GM12874 (cell line): ENCODE data around the gene FES.
A peak's percentile ranks its signal among the peaks of the same experiment; 100 is the strongest.

Experiments used
- TF ChIP-seq, protein P1 (sequence below): IDR thresholded peaks from 2 replicates; pipeline ENCODE4 v1.5.1; 2011; ENCODE audit warnings: low read depth, mild to moderate bottlenecking, control low read depth, low read length, moderate library complexity; ENCODE audit not compliant: insufficient read depth

Gene FES

DNA sequence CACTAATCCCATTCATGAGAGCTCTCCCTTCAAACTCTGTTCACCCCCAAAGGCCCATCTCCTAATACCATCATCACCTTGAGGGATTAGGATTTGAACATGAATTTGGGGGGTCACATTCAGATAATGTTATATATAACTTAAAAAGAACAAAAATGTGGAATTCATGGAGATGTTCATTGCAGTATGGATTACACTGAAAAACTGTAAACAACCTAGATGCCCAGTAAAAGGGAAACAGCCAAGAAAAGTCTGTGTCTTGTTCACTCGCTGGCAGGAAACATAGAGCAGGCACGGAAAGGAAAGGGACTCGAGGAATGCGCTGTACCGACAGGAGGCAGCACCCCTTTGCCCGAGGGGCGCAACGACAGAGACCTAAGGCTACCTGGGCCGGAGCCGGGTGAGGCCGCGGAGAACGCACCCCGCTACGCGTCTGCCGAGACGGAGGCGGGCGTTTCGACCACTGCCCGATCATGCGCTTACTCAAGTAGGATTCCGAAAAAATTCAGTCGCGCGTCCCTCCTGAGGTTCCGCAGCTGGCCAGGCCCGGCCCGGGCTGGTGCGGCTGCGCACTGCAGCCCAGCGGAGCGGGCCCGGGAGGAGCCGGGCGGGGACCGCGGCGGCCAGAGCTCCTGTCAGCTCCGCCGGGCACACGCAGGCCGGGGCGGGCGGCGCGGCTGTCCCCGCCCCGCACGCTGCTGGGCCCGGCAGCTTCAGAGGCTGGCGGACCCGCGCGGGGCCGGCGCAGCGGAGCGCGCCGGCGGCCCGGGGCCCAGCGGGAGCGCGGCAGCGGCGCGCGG is 17.9 kb downstream of the FES start:
- TF ChIP-seq, protein P1, sequence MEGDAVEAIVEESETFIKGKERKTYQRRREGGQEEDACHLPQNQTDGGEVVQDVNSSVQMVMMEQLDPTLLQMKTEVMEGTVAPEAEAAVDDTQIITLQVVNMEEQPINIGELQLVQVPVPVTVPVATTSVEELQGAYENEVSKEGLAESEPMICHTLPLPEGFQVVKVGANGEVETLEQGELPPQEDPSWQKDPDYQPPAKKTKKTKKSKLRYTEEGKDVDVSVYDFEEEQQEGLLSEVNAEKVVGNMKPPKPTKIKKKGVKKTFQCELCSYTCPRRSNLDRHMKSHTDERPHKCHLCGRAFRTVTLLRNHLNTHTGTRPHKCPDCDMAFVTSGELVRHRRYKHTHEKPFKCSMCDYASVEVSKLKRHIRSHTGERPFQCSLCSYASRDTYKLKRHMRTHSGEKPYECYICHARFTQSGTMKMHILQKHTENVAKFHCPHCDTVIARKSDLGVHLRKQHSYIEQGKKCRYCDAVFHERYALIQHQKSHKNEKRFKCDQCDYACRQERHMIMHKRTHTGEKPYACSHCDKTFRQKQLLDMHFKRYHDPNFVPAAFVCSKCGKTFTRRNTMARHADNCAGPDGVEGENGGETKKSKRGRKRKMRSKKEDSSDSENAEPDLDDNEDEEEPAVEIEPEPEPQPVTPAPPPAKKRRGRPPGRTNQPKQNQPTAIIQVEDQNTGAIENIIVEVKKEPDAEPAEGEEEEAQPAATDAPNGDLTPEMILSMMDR, result peak; percentile 75

DNA sequence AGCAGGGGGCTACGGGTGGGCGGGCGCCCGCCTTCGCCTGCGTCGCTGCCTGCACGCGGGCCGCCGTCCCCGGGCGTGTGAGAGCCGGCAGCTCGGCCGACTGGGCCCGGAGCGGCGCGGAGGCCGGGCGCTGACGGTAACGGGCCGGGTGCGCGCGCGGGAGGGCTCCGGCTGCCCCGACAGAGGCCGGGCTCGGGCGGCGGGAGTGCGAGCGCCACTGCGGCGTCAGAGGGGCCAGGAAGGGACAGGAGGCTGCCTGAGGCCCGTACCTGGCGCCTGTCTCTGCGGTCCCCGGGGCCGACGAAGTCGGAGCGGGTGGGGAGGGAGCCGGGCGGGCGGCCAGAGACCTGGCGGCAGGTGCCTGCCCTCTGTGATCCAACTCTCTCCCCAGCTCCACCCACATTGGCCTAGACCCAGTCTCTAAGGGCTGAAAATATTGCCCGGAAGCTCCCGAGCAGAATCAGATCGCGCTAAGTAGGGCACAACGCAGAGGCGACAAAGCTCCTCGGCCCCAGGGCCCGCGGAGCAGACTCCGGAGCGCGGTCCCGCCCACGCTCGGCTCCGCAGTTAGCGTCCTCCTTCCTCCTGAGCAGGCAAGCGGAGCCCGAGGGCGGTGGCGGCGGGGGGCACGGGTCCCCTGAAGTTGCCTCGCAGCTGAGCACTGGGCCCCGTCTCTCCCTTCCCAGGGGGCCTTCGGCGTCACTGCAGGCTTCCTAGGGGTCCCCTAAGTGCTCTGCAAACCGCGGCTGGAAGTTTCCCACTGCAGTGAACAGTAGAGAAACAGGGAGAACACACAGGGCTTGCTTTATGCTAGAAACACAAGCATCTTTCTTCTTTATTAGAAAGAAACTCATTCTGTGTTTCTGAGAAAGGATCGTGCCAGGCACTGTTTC is 18.8 kb downstream of the FES start, which contains the start of gene MAN2A2:
Gene MAN2A2 (plus strand): TSS at position 463 of the 893 bp plus-strand sequence. CDS start 906 bp downstream, outside the sequence.
- TF ChIP-seq, protein P1, result no peak

DNA sequence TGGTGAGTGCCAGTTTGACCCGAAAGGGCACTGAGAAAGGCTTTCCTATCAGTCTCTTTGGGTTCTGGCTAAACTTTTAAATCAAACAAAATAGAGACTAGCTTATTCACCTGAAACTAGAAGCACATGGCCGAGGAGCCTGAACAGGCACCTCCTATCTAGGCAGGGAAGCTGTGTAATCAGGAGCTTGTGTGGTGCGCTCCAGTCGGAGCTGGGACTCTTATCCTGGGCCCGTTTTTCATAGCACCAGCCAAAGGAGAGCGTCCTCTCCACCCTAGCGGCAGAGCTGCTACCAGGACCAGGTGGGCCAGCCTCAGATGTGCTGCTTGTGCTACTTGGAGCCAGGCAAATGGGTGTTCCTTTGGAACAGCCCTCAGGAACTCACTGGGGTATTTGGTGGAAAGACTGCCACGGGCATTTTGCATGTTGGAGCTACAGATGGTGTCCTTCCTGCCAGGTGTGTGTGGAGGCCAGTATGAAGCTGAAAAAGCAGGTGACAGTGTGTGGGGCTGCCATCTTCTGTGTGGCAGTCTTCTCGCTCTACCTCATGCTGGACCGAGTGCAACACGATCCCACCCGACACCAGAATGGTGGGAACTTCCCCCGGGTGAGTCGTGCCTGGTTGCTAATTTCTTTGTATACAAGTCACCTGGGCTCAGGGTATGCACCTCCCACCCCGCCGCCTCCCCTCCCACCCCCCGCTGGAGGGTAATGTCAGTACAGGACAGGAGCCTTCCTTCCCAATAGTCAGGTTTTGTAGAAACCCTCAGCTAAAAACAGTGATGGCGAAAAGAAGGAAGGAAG is 19.6 kb downstream of the FES start:
- TF ChIP-seq, protein P1, result no peak

DNA sequence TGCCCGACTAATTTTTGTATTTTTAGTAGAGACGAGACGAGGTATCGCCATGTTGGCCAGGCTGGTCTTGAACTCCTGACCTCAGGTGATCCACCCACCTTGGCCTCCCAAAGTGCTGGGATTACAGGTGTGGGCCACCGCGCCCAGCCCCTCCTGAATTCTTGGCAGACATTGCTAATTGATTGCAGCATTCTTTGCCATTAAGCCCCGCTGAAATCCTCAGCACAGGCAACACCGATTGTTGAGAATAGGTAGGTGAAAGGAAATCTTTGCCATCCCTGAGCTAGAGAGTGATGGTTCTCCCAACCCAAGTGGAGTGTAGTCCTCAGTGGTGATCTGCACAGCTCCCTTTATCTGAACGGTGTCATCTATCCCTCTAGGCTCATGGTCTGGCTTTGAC is 20.4 kb downstream of the FES start:
- TF ChIP-seq, protein P1, result no peak

DNA sequence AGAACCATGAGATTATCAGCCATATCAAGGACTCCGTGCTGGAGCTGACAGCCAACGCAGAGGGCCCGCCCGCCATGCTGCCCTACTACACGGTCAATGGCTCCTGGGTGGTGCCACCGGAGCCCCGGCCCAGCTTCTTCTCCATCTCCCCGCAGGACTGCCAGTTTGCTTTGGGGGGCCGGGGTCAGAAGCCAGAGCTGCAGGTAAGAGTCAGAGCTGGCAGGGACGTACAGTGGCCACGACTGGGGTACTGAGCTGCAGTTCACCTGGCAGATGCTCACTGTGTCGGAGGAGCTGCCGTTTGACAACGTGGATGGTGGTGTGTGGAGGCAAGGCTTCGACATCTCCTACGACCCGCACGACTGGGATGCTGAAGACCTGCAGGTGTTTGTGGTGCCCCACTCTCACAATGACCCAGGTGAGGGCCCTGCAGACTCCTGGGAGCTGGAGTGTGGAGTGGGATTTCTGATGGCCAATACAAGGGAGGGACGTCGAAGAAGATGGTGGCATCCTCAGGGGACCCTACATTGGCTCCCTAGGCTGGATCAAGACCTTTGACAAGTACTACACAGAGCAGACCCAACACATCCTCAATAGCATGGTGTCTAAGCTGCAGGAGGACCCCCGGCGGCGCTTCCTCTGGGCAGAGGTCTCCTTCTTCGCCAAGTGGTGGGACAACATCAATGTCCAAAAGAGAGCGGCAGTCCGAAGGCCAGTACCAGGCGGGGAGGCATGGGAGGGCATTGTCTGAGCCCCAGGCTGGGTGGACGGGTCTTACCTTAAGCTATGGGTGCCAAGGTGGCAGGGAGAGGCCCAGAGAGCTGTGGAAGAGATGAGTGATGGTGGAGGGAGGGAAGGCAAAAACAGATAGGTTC is 21.2 kb downstream of the FES start:
- TF ChIP-seq, protein P1, result no peak

DNA sequence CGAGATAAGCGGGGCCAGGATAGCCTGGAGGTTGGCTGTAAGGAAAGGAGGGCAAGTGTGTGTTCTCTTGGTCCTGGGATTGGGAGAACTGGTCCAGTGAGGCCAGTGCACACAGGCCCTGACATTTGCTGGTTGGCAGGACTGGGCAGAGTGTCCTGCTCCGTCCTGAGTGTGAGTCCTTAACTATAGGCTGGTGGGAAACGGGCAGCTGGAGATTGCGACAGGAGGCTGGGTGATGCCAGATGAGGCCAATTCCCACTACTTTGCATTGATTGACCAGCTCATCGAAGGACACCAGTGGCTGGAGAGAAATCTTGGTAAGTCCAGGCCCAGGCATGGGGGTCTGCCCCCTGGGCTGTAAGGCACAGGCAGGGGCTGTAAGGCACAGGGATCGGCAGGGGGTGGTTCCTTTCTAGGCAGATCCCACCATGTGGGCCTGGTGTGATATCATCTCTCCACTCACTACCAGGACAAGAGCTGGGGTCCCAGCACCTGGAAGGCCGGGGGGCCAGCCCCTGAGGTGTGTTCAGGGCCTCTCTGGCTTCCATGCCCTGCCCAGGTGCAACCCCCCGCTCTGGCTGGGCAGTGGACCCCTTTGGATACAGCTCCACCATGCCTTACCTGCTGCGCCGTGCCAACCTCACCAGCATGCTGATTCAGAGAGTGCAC is 22.0 kb downstream of the FES start:
- TF ChIP-seq, protein P1, result no peak
